Duodenal mucosa (tissue), 2 donors: ENCODE results near the gene ZNF385A.
A peak's percentile ranks its signal among the peaks of the same experiment; 100 is the strongest.

Source experiments
- H3K27ac ChIP-seq: one replicate; pipeline ENCODE4 v1.7.0; 2013; ENCODE audit warnings: low read depth, low read length
- H3K27me3 ChIP-seq, 2 donors: one replicate each; pipeline ENCODE4 v1.7.0; 2013; ENCODE audit warnings: low read length in 2 of 2, control low read depth in 1 of 2; ENCODE audit not compliant: insufficient read depth in 2 of 2, control insufficient read depth in 1 of 2
- H3K36me3 ChIP-seq, 2 donors: one replicate each; pipeline ENCODE4 v1.7.0; 2013; ENCODE audit warnings: low read length in 2 of 2, control low read depth in 1 of 2; ENCODE audit not compliant: insufficient read depth in 2 of 2, control insufficient read depth in 1 of 2
- H3K4me1 ChIP-seq, 2 donors: one replicate each; pipeline ENCODE4 v1.7.0; 2013; ENCODE audit warnings: low read length in 2 of 2, control low read depth in 1 of 2; ENCODE audit not compliant: insufficient read depth in 2 of 2, control insufficient read depth in 1 of 2
- H3K4me3 ChIP-seq, 2 donors: one replicate each; pipeline ENCODE4 v1.7.0; 2013; ENCODE audit warnings: low read length in 2 of 2, low read depth in 1 of 2
- H3K9ac ChIP-seq, 2 donors: one replicate each; pipeline ENCODE4 v1.7.0; 2013; ENCODE audit warnings: low read length in 2 of 2, low read depth in 1 of 2
- H3K9me3 ChIP-seq, 2 donors: one replicate each; pipeline ENCODE4 v1.7.0; 2013; ENCODE audit warnings: low read length in 2 of 2, control low read depth in 1 of 2; ENCODE audit not compliant: control insufficient read depth in 1 of 2

The ZNF385A gene

DNA sequence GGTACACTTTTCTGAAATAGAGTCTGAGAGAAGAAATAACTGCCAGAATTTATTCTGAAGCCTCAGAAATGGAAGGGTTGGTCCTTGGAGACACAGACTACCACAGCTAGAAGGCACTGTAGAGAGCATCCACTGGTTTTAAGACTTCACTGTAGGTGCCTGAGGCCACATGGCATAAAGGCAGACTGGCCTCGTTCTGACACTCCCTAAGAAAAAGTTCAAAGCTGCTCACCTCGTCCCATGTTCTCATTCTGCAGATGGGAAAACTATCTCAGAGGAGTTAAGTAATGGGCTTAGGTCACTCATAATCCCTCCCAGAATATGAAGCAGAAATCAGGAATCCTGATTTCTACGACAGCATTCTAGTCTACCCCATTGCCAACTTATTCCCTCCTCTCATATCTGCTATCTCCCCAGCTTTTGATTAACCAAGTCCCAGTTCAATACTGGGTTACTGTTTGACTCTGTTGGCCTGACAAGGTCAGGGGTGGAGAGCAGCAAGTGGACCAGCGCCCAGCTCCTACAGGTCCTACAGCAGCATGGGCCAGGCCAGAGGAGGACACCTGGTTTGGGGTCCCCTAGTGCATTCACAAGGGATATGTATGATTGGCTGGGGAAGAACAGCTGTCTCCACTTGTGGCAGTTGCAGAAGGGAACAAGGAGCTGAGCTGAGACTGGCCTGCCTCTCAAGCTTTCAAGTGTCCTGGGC lies 30.8 kb upstream of the ZNF385A start:
- Histone ChIP-seq H3K4me1 (peaks cover 35 to 40% of the 10 kb centered on the region in 2 donors), H3K9me3 (no peaks in the 10 kb centered on the region), H3K27me3 (peaks cover 9 to 20% of the 10 kb centered on the region in 2 donors), H3K4me3 (no peak overlapping the region), H3K27ac (no peak overlapping the region), H3K36me3 (no peaks in the 10 kb centered on the region), H3K9ac (peak overlapping the region in 1 of 2 donors; percentile 20)

DNA sequence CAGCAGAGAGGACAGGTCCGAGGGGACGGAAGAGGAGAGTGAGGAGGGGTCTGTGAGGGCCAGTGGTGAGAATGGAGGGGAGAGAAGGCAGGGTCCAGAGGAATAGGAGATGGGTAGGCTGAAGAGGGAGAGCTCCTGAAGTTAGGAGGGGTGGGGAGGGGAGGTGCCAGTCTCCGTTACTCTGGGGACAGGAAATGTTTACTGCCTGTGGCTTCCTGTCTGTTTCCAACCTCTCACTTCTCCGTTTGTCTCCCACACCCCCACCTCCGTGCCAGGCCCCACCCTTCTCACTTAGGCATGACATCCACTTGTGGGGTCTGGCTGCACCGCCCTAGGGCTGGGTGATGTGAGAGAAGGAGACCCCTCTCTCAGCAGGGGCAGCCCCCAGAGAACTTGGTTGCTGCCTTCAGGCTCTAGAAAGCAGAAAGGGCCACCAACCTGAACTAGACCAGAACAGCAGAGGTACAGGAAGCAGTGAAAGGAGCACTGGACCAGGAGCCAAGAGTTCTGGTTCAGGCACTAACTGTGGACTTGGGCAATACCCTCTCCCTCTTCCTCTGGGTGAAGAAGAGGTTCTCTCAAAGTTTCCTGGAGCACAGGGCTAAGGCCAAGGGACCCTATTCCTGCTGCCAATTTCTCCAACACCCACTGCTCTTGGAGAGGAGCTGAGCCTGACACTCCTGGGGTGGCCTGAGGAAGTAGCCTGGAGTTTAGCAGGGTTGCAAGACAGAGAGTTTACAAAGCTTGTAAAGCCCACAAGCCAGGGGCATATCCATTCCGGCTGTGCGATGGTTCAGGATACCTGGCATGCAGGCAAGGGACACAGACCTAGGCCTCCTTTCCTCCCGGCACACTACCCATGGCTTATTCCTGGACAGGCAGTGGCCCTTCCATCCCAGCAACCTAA lies 29.0 kb upstream of the ZNF385A start:
- Histone ChIP-seq H3K27ac (peak overlapping the region; percentile 46), H3K9me3 (no peaks in the 10 kb centered on the region), H3K9ac (peak overlapping the region in 1 of 2 donors; percentile 46), H3K36me3 (peaks cover 0 to 8% of the 10 kb centered on the region in 2 donors), H3K4me3 (peak overlapping the region; percentile 8 to 33), H3K4me1 (peaks cover 35 to 40% of the 10 kb centered on the region in 2 donors), H3K27me3 (peaks cover 2 to 10% of the 10 kb centered on the region in 2 donors)

DNA sequence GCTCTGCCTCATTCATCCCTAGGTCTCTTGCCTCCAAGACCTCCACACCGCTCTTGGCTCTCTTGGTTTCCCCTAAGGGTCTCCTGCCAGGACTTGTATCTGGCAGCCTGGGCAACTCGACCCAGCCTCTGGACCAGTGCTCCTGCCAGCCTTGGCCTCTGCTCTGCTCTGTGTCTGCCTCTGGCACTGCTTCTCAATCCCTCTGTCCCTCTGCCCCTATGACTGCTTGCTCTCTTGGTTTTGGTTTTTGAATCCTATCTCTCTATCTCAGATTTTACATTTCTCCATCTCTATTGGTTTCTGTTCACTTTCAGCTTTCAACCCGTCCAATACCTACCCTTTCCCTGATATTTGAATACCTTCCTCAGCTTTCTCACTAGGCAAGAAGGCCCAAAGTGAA lies 28.3 kb upstream of the ZNF385A start:
- Histone ChIP-seq H3K9ac (peak overlapping the region in 1 of 2 donors; percentile 46), H3K4me1 (peaks cover 38 to 40% of the 10 kb centered on the region in 2 donors), H3K27ac (peak overlapping the region; percentile 41), H3K36me3 (peaks cover 3 to 13% of the 10 kb centered on the region in 2 donors), H3K27me3 (peaks cover 2 to 10% of the 10 kb centered on the region in 2 donors), H3K9me3 (no peaks in the 10 kb centered on the region), H3K4me3 (peak overlapping the region; percentile 8 to 33)

DNA sequence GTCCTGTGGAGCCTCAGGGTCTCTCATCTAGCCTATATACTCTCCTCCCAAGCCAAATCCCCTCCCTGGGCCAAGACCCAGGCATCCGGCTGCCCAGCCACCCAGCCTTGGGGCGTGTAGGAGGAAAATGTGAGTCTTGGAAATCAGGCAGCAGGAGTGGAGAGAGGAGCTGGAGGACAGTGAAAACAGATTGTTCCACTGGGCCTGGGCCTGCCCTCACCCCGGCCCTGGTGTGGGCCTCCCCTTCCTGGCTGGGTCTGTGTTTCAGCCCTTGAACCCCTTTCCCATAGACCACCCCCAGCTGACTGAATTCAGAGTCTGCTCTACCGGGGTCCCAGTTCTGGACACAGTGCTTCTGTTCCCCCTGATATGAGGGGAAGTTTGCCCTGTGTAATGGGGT lies 27.8 kb upstream of the ZNF385A start:
- no peaks in the 10 kb centered on the region for H3K9me3 ChIP-seq
- H3K27ac ChIP-seq = no peak overlapping the region
- peaks cover 0 to 10% of the 10 kb centered on the region in 2 donors for H3K27me3 ChIP-seq
- peaks cover 7 to 17% of the 10 kb centered on the region in 2 donors for H3K36me3 ChIP-seq
- H3K4me1 ChIP-seq = peaks cover 39 to 40% of the 10 kb centered on the region in 2 donors
- H3K9ac ChIP-seq = peak overlapping the region in 1 of 2 donors; percentile 46
- H3K4me3 ChIP-seq = no peak overlapping the region

DNA sequence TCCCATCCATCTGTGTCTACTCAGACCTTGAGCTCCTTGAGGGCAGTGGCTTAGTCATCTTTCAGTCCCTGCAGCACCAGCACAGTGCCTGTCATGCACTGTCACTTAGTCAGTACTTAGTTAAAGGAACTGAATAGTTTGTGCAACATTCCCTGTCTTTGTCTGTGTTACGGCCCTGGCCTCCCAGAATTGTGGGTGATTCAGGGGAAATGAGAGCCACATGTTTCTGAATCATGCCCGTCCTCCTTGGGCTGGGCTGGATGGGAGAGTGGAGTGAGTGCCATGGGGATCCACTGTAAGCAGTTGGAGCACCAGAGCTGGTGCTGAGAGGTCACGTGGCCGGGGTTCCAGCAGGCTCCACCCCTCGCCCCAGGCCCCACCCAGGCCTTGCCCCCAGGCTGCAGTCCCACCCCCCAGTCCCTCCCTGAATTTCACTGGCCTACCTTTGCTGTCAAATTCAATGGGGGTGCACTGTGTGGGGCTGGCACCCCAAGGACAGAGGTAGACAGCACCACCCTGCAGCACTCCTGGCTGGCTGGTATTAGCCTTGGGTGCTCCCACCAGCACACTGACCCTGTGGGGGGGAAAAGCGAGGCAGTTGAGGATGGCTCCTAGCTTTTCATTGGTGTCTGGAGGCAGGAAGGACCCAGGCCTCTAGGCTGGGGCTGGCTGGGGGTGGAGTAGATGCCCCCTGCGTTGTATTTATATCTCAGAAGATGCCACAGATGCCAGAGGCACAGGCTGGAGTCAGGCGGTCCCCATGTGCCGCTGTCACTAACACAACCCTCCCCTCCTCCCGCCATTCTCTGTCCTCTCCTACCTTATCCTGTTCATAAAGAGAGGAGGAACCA lies 27.1 kb upstream of the ZNF385A start:
- peak overlapping the region in 1 of 2 donors; percentile 10 for H3K9ac ChIP-seq
- peaks cover 8 to 23% of the 10 kb centered on the region in 2 donors for H3K36me3 ChIP-seq
- H3K27ac ChIP-seq = no peak overlapping the region
- no peak overlapping the region for H3K4me3 ChIP-seq
- H3K9me3 ChIP-seq = no peaks in the 10 kb centered on the region
- peaks cover 0 to 6% of the 10 kb centered on the region in 2 donors for H3K27me3 ChIP-seq
- H3K4me1 ChIP-seq = peaks cover 38 to 39% of the 10 kb centered on the region in 2 donors

DNA sequence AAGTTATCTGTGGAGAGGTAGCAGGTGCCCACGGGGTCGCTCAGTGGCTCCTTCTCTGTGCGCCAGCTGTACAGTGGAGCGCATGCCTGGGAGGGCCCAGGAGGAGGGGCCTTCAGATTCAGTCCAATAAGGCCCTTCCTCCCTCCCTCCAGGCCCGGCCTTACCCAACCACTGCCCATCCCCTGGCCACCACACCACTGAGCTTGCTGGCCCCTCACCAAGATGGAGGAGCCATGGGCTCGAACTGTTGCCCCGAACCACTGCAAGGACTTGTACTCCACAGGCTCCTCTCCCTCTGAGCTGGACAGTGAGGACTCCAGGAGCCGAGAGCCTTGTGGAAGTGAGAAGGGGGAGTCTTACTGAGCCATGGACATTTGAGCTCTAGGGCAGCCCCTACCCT lies 24.7 kb upstream of the ZNF385A start:
- no peak overlapping the region for H3K27ac ChIP-seq
- peaks cover 28 to 33% of the 10 kb centered on the region in 2 donors for H3K4me1 ChIP-seq
- H3K27me3 ChIP-seq = no peaks in the 10 kb centered on the region
- H3K9ac ChIP-seq = no peak overlapping the region
- no peak overlapping the region for H3K4me3 ChIP-seq
- peaks cover 8 to 34% of the 10 kb centered on the region in 2 donors for H3K36me3 ChIP-seq
- no peaks in the 10 kb centered on the region for H3K9me3 ChIP-seq

DNA sequence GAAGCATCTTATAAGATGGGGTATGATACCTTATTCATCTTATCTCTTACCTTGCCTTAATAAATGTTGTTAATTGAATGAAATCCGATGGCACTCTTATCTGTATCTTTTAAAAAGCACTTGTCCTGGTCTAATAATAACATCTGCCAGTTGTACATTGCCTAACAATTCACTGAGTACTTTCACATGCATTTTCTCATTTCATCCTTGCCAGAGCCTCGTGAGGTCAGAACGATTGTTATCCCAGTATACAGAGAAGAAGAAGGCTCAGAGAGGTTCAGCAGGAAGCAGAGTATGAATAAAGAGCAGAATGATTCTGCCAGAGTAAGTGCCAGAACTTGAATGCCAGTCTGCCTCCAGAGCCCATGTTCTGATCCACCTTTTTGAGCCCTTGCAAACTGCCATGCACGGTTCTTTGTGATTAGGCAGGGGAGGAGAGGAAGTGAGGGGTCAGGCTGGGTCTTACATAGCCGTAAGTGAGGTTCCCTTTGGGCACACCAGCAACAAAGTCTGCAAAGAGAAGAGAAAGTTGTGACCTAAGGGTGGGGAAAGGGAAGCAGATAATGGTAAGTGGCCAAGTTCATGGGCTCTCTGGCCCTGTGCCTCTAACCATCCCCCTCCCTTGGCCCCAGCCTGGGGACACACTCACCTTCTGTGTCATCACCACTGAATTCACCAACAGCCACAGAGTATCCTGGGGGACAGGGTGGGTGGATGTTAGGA lies 22.8 kb upstream of the ZNF385A start:
- H3K27ac ChIP-seq = no peak overlapping the region
- peaks cover 8 to 49% of the 10 kb centered on the region in 2 donors for H3K36me3 ChIP-seq
- H3K9ac ChIP-seq = no peak overlapping the region
- H3K27me3 ChIP-seq = no peaks in the 10 kb centered on the region
- H3K4me3 ChIP-seq = no peak overlapping the region
- peaks cover 9 to 15% of the 10 kb centered on the region in 2 donors for H3K4me1 ChIP-seq
- no peaks in the 10 kb centered on the region for H3K9me3 ChIP-seq

DNA sequence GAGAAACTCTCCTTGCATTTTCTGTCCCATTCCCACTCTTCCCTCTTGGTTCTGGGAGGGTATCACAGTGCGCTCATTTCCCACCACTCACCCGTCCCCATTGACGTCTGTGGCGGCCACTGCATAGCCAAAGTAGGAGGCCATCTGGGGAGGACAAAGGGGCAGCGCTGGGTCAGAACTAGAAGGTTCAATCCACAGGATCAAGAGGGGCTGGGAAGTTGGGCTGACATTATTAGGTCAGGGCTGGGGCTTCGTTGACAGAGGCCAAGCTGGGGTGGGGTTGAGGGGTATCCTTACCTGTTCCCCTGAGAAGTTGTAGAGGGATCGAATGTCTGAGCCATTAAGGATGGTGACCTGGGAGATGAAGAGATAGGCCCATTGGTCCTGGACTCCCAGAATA lies 21.0 kb upstream of the ZNF385A start:
- no peak overlapping the region for H3K4me3 ChIP-seq
- no peak overlapping the region for H3K9ac ChIP-seq
- peaks cover 0 to 4% of the 10 kb centered on the region in 2 donors for H3K4me1 ChIP-seq
- H3K27me3 ChIP-seq = no peaks in the 10 kb centered on the region
- no peak overlapping the region for H3K27ac ChIP-seq
- H3K9me3 ChIP-seq = no peaks in the 10 kb centered on the region
- H3K36me3 ChIP-seq = peaks cover 19 to 65% of the 10 kb centered on the region in 2 donors

DNA sequence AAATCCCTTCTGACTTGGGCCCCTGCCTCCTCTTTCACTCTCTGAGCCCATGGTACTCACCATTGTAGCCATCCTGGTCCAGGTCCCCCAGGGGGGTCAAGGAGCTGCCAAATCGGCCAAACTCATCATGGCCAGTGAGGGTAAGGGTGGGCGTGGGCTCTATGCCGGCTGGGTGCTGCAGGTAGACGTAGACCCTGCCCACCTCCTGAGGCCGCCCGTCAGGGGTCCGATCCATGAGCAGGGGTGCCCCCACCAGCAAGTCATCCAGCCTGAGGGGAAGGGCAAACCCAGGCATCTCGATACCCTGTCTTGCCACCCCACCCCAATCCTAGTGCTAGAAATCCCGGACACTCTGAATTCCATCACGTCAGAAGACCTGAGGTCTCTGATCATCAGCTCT lies 20.6 kb upstream of the ZNF385A start:
- no peak overlapping the region for H3K9ac ChIP-seq
- peaks cover 0 to 4% of the 10 kb centered on the region in 2 donors for H3K4me1 ChIP-seq
- H3K27ac ChIP-seq = no peak overlapping the region
- no peaks in the 10 kb centered on the region for H3K27me3 ChIP-seq
- H3K4me3 ChIP-seq = no peak overlapping the region
- H3K36me3 ChIP-seq = peaks cover 20 to 69% of the 10 kb centered on the region in 2 donors
- H3K9me3 ChIP-seq = no peaks in the 10 kb centered on the region
